ENCODE measurements around the gene MRPL55. TPM values are rescaled to one million over a fixed set of nuclear protein-coding genes. Genes with fewer than 3 reads are reported as not detected.
"Not testable (repeated sequence)": the region's sequence is repeated elsewhere in the genome, so short reads cannot be mapped to it uniquely, and the experiment has no call there.

MRPL55 gene
- total RNA-seq, 1 donor from 2014 or later: 36.2 TPM

DNA sequence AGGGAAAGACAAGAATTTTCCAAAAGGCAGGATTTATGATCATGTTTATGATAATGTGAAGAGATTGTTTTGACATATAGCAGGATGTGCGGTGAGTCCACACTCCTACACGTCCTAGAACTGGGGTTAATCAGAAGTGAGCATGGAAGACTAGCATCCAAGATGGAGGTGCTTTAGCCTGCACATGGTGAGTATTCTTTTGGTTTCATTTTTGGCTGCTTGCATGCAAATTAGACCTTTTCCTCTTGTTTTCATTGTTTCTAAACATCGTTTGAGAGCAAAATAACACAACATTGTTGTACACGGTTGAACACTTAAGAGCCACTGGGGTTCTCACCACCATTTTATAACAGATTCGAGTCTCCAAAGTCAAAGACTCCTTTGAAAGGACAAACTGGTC lies 16.1 kb upstream of the MRPL55 start:
- intact Hi-C loops (cut with micrococcal nuclease): no loop called here

DNA sequence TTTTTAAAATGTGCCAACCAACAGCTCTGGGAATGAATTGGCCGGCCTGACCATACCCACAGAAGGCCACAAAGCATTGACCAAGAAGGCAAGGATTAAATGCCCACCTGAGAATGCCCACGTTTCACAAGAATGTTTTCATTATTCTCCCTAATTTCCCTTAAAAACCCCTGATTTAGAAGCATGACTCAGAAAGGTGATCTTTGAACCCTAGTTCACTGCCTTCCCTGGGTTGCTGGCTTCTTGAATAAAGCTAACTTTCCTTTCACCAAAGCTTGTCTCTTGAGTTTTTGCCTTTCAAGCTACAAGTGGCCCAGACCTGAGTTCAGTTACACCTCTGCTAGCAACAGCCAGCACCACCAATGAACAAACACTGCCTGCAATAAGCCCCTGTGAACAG lies 14.4 kb upstream of the MRPL55 start:
- intact Hi-C loops (cut with micrococcal nuclease): no loop called here

DNA sequence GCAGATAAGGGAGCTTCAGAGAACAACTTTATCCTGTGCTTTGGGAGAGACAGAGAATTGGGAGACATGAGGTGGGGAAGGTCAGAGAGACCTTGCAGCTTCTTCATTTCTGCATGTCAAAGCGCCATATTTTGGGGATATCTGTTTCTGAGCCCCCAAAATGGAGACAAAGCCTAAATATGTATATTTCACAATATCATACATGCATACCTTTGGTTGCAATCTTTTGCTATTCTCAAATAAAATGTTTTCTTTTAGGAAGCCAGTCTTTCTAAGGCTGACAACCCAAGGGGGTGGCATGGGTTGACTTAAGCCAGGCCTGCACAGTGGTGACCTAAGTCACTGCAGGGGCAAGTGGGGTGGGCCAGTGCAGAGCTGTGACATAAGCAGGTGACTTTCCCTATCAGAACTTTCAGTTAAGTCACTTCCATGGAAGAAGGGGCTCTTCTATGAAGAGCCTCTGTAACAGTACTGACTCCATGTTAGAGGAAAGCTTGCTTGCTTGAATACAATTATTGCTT lies 13.9 kb upstream of the MRPL55 start:
- intact Hi-C loops (cut with micrococcal nuclease): no loop called here

DNA sequence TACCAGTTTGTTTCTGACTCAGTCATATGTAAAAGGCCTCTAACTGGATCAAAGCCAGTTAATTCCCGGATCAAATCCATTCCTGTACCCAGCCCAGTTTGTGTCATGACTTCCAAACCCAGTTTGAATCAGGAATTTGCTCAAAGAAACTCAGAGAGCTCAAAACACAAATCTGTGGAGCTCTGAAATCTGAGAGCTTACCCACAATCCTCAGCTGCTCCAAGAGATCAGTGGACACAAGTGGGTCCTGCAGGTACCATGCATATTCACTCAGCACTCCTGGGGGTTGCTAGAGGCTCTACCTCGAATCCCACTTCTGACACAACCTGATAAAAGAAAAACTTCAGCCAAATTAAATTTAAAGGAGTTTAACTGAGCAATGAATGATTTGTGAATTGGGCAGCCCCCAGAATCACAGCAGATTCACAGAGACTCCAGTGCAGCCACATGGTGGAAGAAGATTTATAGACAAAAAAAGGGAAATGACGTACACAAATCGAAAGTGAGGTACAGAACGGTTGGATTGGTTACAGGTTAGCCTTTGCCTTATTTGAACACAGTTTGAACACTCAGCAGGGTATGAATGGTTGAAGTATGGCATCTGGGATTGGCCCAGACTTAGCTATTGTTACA lies 11.9 kb upstream of the MRPL55 start:
- intact Hi-C loops (cut with micrococcal nuclease): no loop called here

DNA sequence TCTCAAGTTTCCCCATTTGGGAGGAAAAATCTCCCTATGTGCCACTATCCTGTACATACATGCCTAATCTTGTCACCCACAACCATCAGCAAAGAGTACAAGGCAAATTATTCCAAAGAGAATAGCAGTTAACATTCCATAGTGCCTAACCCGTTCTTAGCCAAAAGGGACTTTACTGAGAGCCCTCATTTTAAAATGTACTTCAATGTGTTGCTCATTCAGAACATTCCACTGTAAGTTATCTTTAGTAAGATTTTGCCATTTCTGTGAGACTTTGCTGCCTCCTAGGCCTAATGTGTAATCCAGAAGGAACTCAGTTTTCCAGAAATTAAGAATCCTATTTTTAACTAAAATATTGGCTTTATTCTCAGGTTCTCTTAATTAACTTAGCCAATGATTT lies 11.3 kb upstream of the MRPL55 start:
- intact Hi-C loops (cut with micrococcal nuclease): no loop called here

DNA sequence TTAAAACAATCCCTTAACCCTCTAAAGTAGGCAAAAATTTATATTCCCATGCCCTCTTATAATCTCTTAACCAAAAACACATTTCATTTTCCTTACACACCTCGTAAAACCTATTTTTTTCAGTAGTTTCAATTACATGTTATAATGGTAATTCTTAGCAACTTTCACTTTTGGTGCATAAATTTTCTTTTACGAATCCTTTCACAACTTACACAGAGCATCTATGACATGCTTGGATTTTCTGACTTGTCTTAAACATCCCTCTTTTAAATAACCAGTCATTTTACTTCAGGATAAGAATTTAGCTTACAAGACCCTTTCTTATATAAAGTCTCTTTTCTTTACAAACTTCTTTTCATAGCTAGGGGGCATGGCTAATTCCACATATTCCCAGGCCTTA lies 8.9 kb upstream of the MRPL55 start:
- intact Hi-C loops (cut with micrococcal nuclease): no loop called here

DNA sequence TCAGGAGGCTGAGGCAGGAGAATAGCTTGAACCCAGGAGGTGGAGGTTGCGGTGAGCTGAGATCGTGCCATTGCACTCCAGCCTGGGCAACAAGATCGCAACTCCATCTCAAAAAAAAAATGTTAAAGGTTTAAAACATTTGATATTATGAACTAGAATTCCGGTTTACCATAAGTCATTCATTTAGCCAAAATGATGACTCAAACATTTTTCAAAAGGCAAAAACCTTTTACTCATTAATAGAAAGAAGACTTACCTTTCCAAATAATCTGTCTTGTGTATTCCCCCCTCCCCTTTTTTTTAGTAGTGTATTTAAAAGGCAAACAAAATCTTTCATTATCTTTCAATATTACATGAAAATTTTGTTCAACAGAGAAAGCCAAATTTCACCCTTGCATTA lies 8.2 kb upstream of the MRPL55 start:
- intact Hi-C loops (cut with micrococcal nuclease): no loop called here

DNA sequence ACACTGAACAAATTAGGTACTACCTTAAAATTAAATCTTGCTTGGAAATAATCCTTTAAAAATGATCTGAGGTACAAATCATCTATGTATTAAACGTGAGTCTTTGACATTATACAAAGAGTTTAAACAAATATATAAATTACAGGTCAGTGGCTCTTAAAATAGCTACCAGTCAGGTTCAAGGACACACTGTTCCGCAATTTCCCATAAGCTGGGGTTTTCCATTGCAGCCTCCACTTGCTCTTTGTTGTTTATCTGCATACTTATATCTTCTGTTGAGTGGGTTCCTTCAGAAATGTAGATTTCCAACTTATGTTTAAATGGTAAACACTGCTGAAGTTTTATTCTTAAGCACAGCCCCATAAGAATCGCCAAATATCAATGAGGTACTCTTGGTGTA lies 5.7 kb upstream of the MRPL55 start:
- intact Hi-C loops (cut with micrococcal nuclease): no loop called here

DNA sequence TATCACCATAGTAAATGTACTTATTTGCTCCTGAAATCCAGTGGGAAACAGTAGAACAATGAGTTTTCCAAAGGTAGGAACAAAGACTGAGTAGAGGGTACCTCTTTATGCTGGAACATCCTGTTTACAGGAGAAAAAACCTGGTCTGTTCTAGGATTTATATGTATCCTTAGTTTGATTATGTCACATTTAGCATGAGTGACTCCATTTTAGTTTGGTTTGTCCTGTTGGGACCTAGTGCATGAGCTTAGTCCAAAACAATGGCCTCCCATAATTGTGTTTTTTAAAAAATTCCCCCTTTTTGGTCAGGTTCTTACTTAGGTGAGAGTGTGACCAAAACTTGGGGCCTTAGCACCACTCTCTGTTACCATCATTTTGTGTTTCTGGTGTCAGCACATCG lies 3.5 kb upstream of the MRPL55 start:
- intact Hi-C loops (cut with micrococcal nuclease): no loop called here

DNA sequence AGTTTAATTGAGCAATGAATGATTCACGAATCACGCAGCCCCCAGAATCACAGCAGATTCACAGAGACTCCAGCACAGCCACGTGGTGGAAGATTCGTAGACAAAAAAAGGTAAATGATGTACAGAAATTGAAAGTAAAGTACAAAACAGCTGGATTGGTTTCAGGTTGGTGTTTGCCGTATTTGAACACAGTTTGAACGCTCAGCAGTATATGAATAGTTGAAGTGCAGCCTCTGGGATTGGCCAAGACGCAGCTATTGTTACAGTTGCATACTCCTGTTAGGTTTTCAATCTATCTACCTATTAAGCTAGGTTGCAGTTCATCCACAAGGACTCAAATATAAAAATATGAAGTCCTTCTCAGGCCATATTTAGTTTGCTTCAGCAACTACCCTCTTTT lies 3.1 kb upstream of the MRPL55 start:
- intact Hi-C loops (cut with micrococcal nuclease): no loop called here

DNA sequence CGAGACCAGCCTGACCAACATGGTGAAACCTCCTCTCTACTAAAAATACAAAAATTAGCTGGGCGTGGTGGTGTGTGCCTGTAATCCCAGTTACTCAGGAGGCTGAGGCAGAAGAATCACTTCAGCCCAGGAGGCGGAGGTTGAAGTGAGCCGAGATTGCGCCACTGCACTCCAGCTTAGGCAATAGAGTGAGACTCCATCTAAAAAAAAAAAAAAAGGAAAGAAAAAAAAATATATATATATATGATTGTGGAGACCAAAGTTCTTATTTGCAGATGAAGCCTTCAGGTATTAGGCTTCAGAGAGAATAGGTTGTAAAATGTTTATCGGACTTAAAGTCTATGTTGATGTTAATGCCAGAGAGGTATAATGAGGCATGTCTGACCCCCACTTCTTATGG lies 2.2 kb upstream of the MRPL55 start:
- intact Hi-C loops (cut with micrococcal nuclease): not testable (repeated sequence)

DNA sequence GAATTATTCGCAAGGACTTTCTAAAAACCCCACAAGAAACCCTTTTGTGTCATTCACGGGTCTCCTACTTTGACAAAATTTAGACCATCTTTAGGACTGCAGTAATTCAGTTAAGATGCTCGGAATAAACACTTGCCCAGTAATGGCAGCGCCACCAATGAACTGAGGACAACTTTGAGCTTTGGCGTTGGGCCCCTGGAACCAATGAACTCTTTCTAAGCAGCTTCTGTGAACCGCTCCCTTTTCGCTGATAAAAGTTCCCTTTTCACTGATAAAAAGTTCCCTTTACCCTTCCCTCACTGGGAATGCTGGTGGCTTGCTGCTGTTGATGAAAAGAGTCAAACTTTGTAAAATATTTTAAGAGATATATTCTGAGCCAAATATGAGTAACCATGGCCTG lies 1.5 kb upstream of the MRPL55 start:
- intact Hi-C loops (cut with micrococcal nuclease): no loop called here

DNA sequence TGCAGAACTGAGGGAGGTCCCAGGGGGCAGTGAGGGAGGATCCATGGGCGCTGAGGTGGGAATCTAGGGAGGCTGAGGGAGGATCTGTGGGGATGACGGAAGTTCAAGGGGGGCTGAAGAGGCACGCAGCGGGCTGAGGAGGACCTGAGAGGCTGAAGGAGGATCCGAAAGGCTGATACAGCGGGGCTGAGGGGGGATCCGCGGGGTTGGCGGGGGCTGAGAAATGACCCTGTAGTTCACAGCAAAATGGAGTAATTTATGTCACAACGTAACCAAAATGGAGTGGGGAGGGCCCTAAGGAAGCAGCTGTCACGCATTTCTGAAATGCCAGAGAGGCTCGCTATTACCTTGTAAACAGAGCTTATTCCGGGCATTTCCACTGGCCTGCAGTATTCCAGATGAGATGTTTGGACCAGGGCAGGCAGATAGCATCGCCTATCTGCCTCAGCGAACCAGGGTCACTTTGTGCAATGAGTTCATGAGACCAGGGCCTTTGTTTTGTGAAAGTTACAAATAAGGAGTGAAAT lies 926 bp upstream of the MRPL55 start:
- intact Hi-C loops (cut with micrococcal nuclease): loop anchor here (1.0 to 10.0 kb wide), 7 partner anchors 28 to 355 kb away; partner anchors contain the start of genes ARF1, GUK1 and IBA57

DNA sequence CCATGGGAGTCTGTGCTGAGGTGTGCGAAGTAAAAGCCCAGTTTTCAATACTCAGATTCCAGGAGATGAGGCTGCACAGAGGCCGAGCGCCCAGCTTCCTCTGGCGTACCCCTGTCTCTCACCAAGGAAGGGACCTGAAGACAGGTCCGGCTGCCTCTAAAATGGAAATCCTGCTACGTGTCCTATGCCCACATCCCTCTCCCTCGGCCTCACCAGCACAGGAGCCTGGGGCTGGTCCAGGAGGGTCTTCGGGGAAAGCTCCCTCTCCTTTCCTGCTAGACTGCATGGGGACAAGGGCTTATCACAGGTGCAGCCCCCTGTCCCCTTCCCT lies 392 bp downstream of the MRPL55 start:
- intact Hi-C loops (cut with micrococcal nuclease): loop anchor here (1.0 to 10.0 kb wide), 7 partner anchors 26 to 356 kb away; partner anchors contain the start of genes ARF1, GUK1 and IBA57

DNA sequence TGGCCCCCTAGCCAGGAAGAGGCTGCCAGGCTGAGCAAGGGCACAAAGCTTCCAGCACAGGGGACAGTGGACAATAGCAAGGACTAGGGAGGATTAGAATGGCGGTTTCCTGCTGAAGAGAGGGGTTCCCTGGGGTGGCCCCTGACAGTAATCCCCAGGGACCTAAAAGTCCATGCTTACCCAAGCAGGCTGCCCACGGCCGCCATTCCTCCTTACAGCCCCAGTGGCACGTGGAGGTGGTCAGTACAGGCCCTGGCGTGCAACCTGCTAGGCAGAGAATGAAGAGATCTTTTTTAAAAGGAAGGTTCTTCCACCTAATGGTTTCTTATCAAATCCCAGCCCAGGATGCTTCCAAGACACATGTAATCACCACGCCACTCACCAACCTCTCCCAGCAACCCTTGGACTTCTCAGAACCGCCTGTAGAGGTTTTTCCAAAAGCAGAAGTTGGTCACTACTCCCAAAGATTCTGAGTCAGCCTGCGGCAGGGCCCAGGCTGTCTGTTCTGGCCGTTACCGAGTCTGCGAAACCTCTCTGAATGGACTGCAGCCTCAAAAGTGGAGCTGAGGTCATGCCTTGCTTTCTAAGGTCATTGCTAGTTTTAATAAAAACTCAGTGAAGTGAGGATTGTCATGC lies 926 bp downstream of the MRPL55 start:
- intact Hi-C loops (cut with micrococcal nuclease): loop anchor here (10.0 kb wide), 1 partner anchor 357 kb away; no protein-coding TSS in a partner anchor

DNA sequence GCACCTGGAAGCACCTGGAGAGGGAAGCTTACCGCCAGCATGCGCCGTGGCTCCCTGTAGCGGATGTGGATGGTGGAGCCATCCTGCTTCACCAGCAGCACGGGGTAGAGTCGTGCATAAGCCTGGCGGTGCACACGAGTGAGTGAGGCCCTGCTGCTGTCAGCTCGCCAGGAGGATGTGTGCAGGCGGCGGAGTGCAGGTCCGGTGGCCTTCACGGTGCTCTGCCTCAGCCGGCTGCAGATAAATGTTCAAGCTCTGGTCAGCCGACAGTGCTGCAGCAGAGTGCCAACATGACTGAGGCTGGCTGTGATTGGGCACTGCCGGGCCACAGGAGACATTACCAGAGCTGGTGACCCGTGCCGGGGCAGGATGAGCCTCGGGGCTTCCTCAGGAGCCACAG lies 1.5 kb downstream of the MRPL55 start:
- intact Hi-C loops (cut with micrococcal nuclease): loop anchor here (10.0 kb wide), 1 partner anchor 357 kb away; no protein-coding TSS in a partner anchor

DNA sequence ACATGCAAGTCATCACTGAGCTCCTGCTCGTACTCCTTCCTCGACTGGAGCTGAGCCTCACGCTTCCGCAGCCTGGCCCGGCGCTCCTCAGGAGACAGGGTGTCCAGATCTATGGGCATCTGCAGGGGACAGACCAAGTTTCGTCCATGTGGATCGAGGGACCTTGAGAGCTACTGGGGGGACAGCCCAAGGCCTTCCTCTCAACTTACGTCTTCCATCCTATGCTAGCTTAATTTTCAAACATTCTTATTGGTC lies 2.4 kb downstream of the MRPL55 start:
- intact Hi-C loops (cut with micrococcal nuclease): loop anchor here (10.0 kb wide), 1 partner anchor 358 kb away; no protein-coding TSS in a partner anchor

DNA sequence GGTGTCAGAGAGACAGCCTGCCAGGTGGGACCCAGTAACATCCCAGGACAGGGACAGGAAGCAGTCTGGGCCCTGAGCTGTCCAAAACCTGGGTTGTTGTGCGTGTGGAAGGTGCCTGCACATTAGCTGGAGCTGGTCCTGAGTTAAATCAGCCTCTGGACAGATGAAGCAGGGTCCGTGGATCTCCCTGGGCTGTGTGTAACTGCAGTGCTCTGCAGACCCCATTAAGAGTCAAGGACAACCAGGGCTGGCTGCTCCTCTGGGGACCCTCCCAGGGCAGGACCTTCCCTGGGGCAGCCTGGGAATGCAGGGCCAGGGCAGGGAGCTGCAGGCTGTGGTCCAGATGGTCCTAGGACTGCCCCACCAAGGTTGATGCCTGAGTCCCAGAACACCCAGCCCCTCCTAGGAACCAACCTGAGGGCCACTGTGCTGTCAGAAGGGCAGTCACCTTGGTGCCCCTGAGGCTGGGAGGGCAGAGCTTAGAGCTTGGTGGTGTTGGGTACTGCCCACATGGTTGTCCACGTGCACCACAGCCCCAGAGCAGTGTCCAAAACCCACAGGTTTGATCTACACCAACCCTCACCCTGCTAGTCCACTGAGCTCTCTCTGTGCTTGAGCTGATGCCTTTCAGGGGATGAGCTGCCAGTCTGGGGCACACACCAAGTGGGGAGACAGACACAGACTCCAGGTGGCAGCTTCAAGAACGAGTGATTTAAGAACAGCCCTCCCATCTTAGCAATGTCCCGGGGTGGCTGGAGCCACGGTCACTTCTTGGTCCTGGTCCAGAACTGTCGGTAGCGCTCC lies 2.9 kb downstream of the MRPL55 start:
- intact Hi-C loops (cut with micrococcal nuclease): loop anchor here (10.0 kb wide), 1 partner anchor 359 kb away; no protein-coding TSS in a partner anchor

DNA sequence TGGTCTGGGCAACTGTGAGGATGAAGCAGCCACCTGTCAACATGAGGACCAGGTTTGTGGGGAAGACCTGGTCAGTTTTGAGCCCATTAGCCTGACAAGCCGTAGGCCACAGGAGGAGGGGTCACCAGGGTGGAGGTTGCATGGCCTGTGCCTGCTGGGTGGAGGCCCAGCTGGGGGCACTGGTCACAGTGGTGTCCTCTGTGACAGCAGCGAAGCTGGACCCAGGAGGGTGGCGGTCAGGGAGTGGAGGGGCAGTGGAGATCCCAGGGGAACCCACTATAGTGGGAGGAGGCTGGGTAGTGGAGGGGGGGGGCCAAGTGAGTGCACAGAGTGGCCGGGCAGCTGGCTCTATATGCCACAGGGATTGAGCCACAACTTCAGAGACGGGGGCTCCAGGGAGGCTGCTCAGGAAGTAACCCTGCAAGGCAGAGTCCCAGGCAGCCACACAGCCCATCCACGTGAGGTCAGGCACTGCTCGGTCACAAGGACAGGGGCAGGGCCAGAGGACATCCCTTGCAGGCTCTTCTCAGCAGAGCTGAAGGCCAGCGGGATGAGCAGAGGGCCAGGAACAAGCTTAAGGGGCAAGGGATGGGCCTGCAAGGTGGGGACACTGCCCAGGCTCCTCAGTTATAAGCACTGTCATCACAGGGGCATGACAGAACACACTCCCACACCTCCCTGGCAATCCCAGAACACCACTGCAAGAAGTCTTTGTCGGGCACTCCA lies 3.7 kb downstream of the MRPL55 start:
- intact Hi-C loops (cut with micrococcal nuclease): loop anchor here (10.0 kb wide), 1 partner anchor 359 kb away; no protein-coding TSS in a partner anchor

DNA sequence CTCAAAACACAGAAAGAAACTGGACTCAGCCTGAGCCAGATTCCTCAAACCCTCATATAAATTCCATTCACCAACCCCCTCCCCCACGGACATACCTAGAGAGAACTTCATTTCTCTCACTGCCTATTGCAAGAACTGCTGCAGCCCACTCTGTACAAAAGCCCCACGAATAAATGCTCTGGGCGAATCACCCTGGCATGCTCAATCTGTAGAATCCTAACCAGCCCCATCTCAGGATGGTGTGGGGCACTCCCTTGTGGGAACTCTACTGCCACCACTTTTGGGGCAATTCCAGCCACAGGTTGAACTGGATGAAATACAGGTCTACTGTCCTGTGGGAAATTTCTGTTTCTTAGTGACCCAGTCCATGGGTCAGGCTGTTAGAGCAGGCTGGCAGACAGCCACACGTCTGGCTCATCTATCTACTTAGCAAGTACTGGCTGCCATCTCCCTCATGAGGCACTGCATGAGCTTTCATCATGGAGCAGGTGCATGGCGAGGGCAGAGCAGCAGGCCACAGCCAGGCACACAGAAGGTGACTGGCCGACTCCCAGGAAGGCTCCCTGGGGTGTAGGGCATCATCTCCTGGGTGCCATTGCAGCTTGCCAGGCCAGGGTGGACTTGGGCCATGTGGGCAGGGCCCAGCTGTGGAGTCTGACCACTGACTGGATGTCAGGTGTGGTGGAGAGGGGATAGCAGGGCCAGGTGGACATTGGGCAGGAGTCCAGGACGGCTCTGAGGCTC lies 4.4 kb downstream of the MRPL55 start:
- intact Hi-C loops (cut with micrococcal nuclease): loop anchor here (5.0 to 10.0 kb wide), 2 partner anchors 360 to 562 kb away; no protein-coding TSS in a partner anchor
